ENCODE measurements around the gene CHMP2B. TPM values are rescaled to one million over a fixed set of nuclear protein-coding genes. Genes with fewer than 3 reads are reported as not detected.

Gene CHMP2B
- total RNA-seq, 2 experiments from 2014 or later = 11.5 to 31.5 TPM

- H3K9me2 ChIP-seq (ENCODE audit: insufficient read depth, low read length) = no peaks in the 10 kb centered on the region
- no peak overlapping the region for H3K4me2 ChIP-seq (ENCODE audit: low read length)
- no peak for DNase-seq (ENCODE audit: low spot score)
- no peak overlapping the region for H2AFZ ChIP-seq (ENCODE audit: low read length)
- no peak overlapping the region for H3K27ac ChIP-seq (ENCODE audit: low read depth, low read length, poor library complexity, severe bottlenecking)
- POLR2A ChIA-PET = interaction anchor here (0.8 kb wide), 1 partner anchor 10 kb away, joined by 5 read pairs; no protein-coding TSS in a partner anchor
- H3K79me2 ChIP-seq (ENCODE audit: insufficient read depth, low read depth, low read length) = no peaks in the 10 kb centered on the region
- no TSS peak for BruUV-seq (replicated peaks)
- H3K36me3 ChIP-seq (ENCODE audit: insufficient read depth, low read length) = no peaks in the 10 kb centered on the region
- no peak overlapping the region for H3K4me3 ChIP-seq (ENCODE audit: low read depth, low read length, poor library complexity, severe bottlenecking)
- CTCF ChIA-PET (ENCODE audit: unreplicated experiment) = no interaction called here
- no peak for TF ChIP-seq EZH2phosphoT487 (IDR thresholded peaks at IDR 0.05; ENCODE audit: borderline replicate concordance, low read depth, low read length)
- no peaks in the 10 kb centered on the region for H4K20me1 ChIP-seq (ENCODE audit: insufficient read depth, low read length)
- H3K4me1 ChIP-seq (ENCODE audit: insufficient read depth, low read length, poor library complexity, severe bottlenecking) = no peaks in the 10 kb centered on the region
- intact Hi-C loops (cut with micrococcal nuclease; ENCODE audit: unreplicated experiment) = no loop called here
- H3K9me3 ChIP-seq (ENCODE audit: low read length) = no peaks in the 10 kb centered on the region
Measured at GRCh38 chr3:87200060-87200647, 27.0 kb upstream of the CHMP2B start.

DNA sequence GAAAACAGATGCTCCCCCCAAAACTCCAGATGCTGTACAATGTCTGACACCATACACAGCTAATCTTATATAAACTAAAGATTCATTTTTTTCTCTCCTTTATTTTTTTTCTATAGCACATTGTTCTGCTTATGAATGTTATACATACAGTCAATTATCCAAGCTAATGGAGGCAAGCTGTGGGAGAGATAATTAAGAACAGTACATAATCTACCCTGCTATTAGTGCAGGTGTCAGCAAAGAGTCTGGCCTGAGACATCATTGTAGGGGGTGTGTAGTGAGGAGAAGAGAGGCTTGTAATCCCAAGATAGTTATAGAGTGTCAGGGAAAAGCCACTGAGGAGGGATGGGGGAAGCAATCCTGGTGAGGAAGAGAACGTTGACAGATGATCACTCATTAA, 25.4 kb upstream of the CHMP2B start:
- Histone ChIP-seq H3K4me1 (ENCODE audit: insufficient read depth, low read length, poor library complexity, severe bottlenecking) (no peaks in the 10 kb centered on the region), H3K27ac (ENCODE audit: low read depth, low read length, poor library complexity, severe bottlenecking) (no peak overlapping the region), H3K4me3 (ENCODE audit: low read depth, low read length, poor library complexity, severe bottlenecking) (no peak overlapping the region), H4K20me1 (ENCODE audit: insufficient read depth, low read length) (no peaks in the 10 kb centered on the region), H3K4me2 (ENCODE audit: low read length) (no peak overlapping the region), H3K79me2 (ENCODE audit: insufficient read depth, low read depth, low read length) (no peaks in the 10 kb centered on the region), H3K9me3 (ENCODE audit: low read length) (no peaks in the 10 kb centered on the region), H3K36me3 (ENCODE audit: insufficient read depth, low read length) (no peaks in the 10 kb centered on the region), H3K9me2 (ENCODE audit: insufficient read depth, low read length) (no peaks in the 10 kb centered on the region), H2AFZ (ENCODE audit: low read length) (no peak overlapping the region)
- CTCF ChIA-PET (ENCODE audit: unreplicated experiment) = no interaction called here
- no TSS peak for BruUV-seq (replicated peaks)
- POLR2A ChIA-PET = no interaction called here
- no peak for DNase-seq (ENCODE audit: low spot score)
- intact Hi-C loops (cut with micrococcal nuclease; ENCODE audit: unreplicated experiment) = no loop called here
- TF ChIP-seq, protein P1, sequence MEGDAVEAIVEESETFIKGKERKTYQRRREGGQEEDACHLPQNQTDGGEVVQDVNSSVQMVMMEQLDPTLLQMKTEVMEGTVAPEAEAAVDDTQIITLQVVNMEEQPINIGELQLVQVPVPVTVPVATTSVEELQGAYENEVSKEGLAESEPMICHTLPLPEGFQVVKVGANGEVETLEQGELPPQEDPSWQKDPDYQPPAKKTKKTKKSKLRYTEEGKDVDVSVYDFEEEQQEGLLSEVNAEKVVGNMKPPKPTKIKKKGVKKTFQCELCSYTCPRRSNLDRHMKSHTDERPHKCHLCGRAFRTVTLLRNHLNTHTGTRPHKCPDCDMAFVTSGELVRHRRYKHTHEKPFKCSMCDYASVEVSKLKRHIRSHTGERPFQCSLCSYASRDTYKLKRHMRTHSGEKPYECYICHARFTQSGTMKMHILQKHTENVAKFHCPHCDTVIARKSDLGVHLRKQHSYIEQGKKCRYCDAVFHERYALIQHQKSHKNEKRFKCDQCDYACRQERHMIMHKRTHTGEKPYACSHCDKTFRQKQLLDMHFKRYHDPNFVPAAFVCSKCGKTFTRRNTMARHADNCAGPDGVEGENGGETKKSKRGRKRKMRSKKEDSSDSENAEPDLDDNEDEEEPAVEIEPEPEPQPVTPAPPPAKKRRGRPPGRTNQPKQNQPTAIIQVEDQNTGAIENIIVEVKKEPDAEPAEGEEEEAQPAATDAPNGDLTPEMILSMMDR (conservative IDR thresholded peaks at IDR 0.05; ENCODE audit: low read length) = no peak
- TF ChIP-seq EZH2phosphoT487 (IDR thresholded peaks at IDR 0.05; ENCODE audit: borderline replicate concordance, low read depth, low read length) = no peak

DNA sequence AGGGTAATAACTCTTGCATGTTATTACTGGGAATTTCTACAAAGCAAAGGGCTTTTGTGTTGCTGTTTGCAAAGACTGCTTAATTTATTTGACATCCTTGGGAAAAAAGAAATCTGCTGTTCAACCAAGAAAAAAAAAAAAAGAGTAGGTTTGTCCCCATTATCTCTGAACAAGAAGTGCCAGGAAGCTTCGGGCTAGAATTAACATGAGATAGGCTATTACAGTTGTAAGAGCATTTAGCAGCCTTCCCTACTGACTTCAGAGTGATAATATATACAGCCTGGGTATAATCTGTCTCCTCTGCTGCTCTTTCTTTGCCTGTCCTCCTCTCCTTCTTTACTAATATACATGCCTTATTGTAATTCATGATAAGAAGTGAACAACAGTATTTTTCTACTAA, 23.3 kb upstream of the CHMP2B start:
- no peak overlapping the region for H3K4me3 ChIP-seq (ENCODE audit: low read depth, low read length, poor library complexity, severe bottlenecking)
- DNase-seq (ENCODE audit: low spot score) = no peak
- BruUV-seq (replicated peaks) = no TSS peak
- ChIA-PET POLR2A (no interaction called here), CTCF (ENCODE audit: unreplicated experiment) (no interaction called here)
- H3K36me3 ChIP-seq (ENCODE audit: insufficient read depth, low read length) = no peaks in the 10 kb centered on the region
- no peaks in the 10 kb centered on the region for H3K79me2 ChIP-seq (ENCODE audit: insufficient read depth, low read depth, low read length)
- H3K4me2 ChIP-seq (ENCODE audit: low read length) = no peak overlapping the region
- H4K20me1 ChIP-seq (ENCODE audit: insufficient read depth, low read length) = no peaks in the 10 kb centered on the region
- H3K9me3 ChIP-seq (ENCODE audit: low read length) = no peaks in the 10 kb centered on the region
- no peak overlapping the region for H3K27ac ChIP-seq (ENCODE audit: low read depth, low read length, poor library complexity, severe bottlenecking)
- intact Hi-C loops (cut with micrococcal nuclease; ENCODE audit: unreplicated experiment) = no loop called here
- H3K9me2 ChIP-seq (ENCODE audit: insufficient read depth, low read length) = no peaks in the 10 kb centered on the region
- no peak overlapping the region for H2AFZ ChIP-seq (ENCODE audit: low read length)
- no peak for TF ChIP-seq EZH2phosphoT487 (IDR thresholded peaks at IDR 0.05; ENCODE audit: borderline replicate concordance, low read depth, low read length)
- TF ChIP-seq, protein P1 (conservative IDR thresholded peaks at IDR 0.05; ENCODE audit: low read length) = no peak
- H3K4me1 ChIP-seq (ENCODE audit: insufficient read depth, low read length, poor library complexity, severe bottlenecking) = no peaks in the 10 kb centered on the region
